Testis (tissue), 3 donors: ENCODE results near the gene RBPMS2. TPM values are rescaled to one million over a fixed set of nuclear protein-coding genes. Genes with fewer than 3 reads are reported as not detected.
"Not testable (repeated sequence)": the region's sequence is repeated elsewhere in the genome, so short reads cannot be mapped to it uniquely, and the experiment has no call there.

Experiments
- DNase-seq: peaks from one replicate; pipeline ENCODE4 v3.0.0-alpha.2; 2019
- H3K27ac ChIP-seq, 2 donors: fragments of 200-600 bp; sonication (generic); one replicate each; pipeline ENCODE4 v1.5.1; 2019
- H3K27me3 ChIP-seq: fragments of 200-600 bp; sonication (generic); one replicate; pipeline ENCODE4 v1.5.1; 2019
- H3K36me3 ChIP-seq: fragments of 200-600 bp; sonication (generic); one replicate; pipeline ENCODE4 v1.5.1; 2017; ENCODE audit warnings: low read depth; ENCODE audit errors: missing control alignments
- H3K4me1 ChIP-seq: fragments of 200-600 bp; sonication (generic); one replicate; pipeline ENCODE4 v1.5.1; 2019
- H3K4me3 ChIP-seq, 2 donors: fragments of 200-600 bp; sonication (generic); one replicate each; pipeline ENCODE4 v1.5.1; 2017 to 2019
- H3K9me3 ChIP-seq: fragments of 200-600 bp; sonication (generic); one replicate; pipeline ENCODE4 v1.5.1; 2017
- POLR2A ChIP-seq: fragments of 450-650 bp; IDR thresholded peaks from one replicate; pipeline ENCODE4 v1.6.1; 2017; ENCODE audit warnings: antibody characterized with exemption, mild to moderate bottlenecking, moderate library complexity
- WGBS, 2 donors: methylation state at CpG; one replicate each; pipeline ENCODE4 v1.1.5; 2018; 5-methylcytosine and 5-hydroxymethylcytosine counted together
- intact Hi-C: fragments of 100-400 bp; cut with DNase I; formaldehyde crosslinking; loops from one replicate; pipeline ENCODE4 v1.15.1; 2023; ENCODE audit warnings: low total_unique reads
- polyA plus RNA-seq: library from polyadenylated mRNA; stranded (reverse); fragments of 350-450 nt; fragmentation: Illumina TruSeq; extraction: RNeasy Lipid Tissue Mini Kit (QIAGEN cat#74804); gene quantifications from one replicate; pipeline ENCODE4 v1.2.3, GENCODE V29; 2014; ENCODE audit warnings: low read depth, low replicate concordance; ENCODE audit not compliant: insufficient read depth
- total RNA-seq, 2 donors: library from RNA; depleted of rRNA; stranded (reverse); fragments of >200 nt; gene quantifications; one replicate each; pipeline ENCODE4 v1.2.3, GENCODE V29; 2016
- TF ChIP-seq, protein P1 (sequence below), 3 experiments: fragments of 450-650 bp in 2 of 3; fragments of 200-600 bp in 1 of 3; sonication (generic) in 1 of 3; IDR thresholded peaks; one replicate each; pipeline ENCODE4 v1.5.1; 2016 to 2019; ENCODE audit warnings: antibody characterized with exemption in 3 of 3, mild to moderate bottlenecking in 2 of 3, moderate library complexity in 1 of 3

The RBPMS2 gene
- total and polyA plus RNA-seq, 3 donors from 2014 or later, result 5.0 to 9.7 (median 5.8) TPM

DNA sequence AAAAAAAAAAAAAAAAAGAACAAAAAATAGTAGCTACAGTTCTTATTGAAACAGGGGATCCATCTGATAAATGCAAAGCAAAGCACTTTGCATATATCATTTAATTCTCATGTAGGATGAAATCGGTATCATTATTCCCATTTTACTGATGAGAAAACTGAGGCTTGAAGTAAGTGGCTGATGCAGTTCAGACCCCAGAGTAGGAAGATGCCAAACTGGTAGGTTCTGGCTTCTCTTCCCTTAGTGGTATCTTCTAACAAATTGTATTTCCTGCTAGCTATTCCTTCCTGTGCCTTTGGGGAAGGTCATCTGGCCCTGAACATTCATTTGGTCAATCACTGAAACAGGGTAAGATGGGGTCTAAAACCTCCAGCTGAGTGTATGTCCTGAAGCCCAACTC lies 28.1 kb upstream of the RBPMS2 start:
- no peaks in the 10 kb centered on the region for H3K36me3 ChIP-seq
- 90 to 92% methylated on average over 1 of the region's 1 CpG for WGBS, 2 donors
- no peaks in the 10 kb centered on the region for H3K27me3 ChIP-seq
- H3K4me3 ChIP-seq, result no peak overlapping the region
- no peak overlapping the region for H3K27ac ChIP-seq
- no peak for DNase-seq
- peaks cover 6% of the 10 kb centered on the region for H3K4me1 ChIP-seq
- TF ChIP-seq, protein P1, sequence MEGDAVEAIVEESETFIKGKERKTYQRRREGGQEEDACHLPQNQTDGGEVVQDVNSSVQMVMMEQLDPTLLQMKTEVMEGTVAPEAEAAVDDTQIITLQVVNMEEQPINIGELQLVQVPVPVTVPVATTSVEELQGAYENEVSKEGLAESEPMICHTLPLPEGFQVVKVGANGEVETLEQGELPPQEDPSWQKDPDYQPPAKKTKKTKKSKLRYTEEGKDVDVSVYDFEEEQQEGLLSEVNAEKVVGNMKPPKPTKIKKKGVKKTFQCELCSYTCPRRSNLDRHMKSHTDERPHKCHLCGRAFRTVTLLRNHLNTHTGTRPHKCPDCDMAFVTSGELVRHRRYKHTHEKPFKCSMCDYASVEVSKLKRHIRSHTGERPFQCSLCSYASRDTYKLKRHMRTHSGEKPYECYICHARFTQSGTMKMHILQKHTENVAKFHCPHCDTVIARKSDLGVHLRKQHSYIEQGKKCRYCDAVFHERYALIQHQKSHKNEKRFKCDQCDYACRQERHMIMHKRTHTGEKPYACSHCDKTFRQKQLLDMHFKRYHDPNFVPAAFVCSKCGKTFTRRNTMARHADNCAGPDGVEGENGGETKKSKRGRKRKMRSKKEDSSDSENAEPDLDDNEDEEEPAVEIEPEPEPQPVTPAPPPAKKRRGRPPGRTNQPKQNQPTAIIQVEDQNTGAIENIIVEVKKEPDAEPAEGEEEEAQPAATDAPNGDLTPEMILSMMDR (IDR thresholded peaks at IDR 0.05), result no peak
- TF ChIP-seq POLR2A, result no peak
- H3K9me3 ChIP-seq, result no peaks in the 10 kb centered on the region
- intact Hi-C loops, result loop anchor here (10.0 kb wide), 1 partner anchor 59 kb away; no protein-coding TSS in a partner anchor

GRCh38 chr15:64800476-64800875 lies 25.1 kb upstream of the RBPMS2 start:
- Histone ChIP-seq H3K27ac (no peak overlapping the region), H3K4me3 (no peak overlapping the region), H3K36me3 (no peaks in the 10 kb centered on the region), H3K4me1 (peaks cover 6% of the 10 kb centered on the region), H3K9me3 (no peaks in the 10 kb centered on the region), H3K27me3 (no peaks in the 10 kb centered on the region)
- TF ChIP-seq, protein P1 (IDR thresholded peaks at IDR 0.05), result no peak
- TF ChIP-seq POLR2A, result no peak
- intact Hi-C loops, result loop anchor here (10.0 kb wide), 1 partner anchor 56 kb away; no protein-coding TSS in a partner anchor
- DNase-seq, result no peak
- WGBS, 2 donors, result 94 to 100% methylated on average over 2 of the region's 2 CpGs

GRCh38 chr15:64798905-64799304 lies 23.5 kb upstream of the RBPMS2 start:
- H3K27ac ChIP-seq, intact Hi-C loops, H3K4me1 ChIP-seq, H3K4me3 ChIP-seq, H3K36me3 ChIP-seq, H3K27me3 ChIP-seq, H3K9me3 ChIP-seq, DNase-seq: not testable (repeated sequence)
- no CpG with 5 or more reads among the region's 29 CpGs for WGBS, 2 donors

GRCh38 chr15:64795921-64796320 lies 20.5 kb upstream of the RBPMS2 start:
- H3K4me3 ChIP-seq, H3K27ac ChIP-seq, DNase-seq, H3K4me1 ChIP-seq, intact Hi-C loops, H3K36me3 ChIP-seq, H3K9me3 ChIP-seq, H3K27me3 ChIP-seq: not testable (repeated sequence)
- WGBS, 2 donors, result 86 to 92% methylated on average over 9 of the region's 9 CpGs

DNA sequence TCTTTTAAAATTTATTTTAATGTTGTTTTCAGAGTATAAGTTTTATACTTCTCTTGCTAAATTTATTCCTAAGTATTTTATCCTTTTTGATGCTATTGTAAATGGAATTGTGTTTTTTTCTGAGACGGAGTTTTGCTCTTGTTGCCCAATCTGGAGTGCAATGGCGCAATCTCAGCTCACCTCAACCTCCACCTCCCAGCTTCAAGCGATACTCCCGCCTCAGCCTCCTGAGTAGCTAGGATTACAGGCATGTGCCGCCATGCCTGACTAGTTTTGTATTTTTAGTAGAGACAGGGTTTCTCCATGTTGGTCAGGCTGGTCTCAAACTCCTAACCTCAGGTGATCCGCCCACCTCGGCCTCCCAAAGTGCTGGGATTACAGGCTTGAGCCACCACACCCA lies 19.9 kb upstream of the RBPMS2 start:
- H3K4me3 ChIP-seq, H3K27me3 ChIP-seq, H3K36me3 ChIP-seq, H3K4me1 ChIP-seq, H3K9me3 ChIP-seq, intact Hi-C loops, DNase-seq, H3K27ac ChIP-seq: not testable (repeated sequence)
- WGBS, 2 donors, result 97 to 99% methylated on average over 7 of the region's 7 CpGs

DNA sequence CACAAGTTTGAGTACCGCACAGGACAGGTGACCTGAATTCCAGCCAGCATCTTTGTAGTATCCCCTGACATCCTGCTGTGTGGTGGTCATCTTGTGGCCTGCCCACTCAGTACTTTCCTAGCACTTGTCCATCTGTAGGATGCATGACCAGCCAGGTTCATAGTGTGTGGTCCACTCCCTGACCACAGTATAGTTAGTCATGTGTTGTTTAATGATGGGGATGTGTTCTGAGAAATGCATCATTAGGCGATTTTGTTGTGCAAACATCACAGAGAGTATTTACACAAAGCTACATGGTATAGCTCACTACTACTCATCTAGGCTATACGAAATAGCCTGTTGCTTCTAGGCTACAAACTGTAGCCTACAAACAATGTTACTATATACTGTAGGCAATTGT lies 16.9 kb upstream of the RBPMS2 start:
- H3K4me1 ChIP-seq, result no peaks in the 10 kb centered on the region
- intact Hi-C loops, result no loop called here
- H3K4me3 ChIP-seq, result no peak overlapping the region
- no peak overlapping the region for H3K27ac ChIP-seq
- TF ChIP-seq POLR2A, result no peak
- TF ChIP-seq, protein P1 (IDR thresholded peaks at IDR 0.05), result no peak
- no peaks in the 10 kb centered on the region for H3K36me3 ChIP-seq
- no peaks in the 10 kb centered on the region for H3K27me3 ChIP-seq
- DNase-seq, result no peak
- H3K9me3 ChIP-seq, result no peaks in the 10 kb centered on the region
- 86% methylated on average over 3 of the region's 3 CpGs for WGBS, 2 donors
